Ammon's horn (tissue), 1 donor: ENCODE results near the gene TWIST2.

Experiments
- DNase-seq: peaks from one replicate; pipeline ENCODE4 v3.0.0-alpha.2; 2016; ENCODE audit warnings: low spot score

The TWIST2 gene

DNA sequence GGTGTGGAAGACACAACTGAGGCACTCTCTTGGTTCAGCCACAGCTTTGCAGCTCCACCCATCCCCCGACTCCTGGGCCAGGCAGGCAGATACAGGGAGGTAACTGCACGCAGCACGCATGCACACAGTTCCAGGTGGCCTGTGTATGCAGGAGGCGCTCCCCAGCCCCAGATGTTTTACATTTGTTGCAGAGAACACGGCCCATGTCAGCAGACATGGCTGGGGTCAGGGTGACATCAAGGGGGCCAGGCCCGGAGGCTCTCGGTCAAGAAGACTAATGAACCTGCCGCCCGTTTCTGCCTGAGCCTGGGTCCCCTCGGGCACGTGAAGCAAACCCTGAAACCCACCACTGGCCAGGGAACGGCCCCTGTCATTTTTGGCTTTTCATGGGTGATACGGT is 57.3 kb downstream of the TWIST2 start:
- no peak for DNase-seq

GRCh38 chr2:238905644-238906043 is 57.8 kb downstream of the TWIST2 start:
- DNase-seq, result no peak

DNA sequence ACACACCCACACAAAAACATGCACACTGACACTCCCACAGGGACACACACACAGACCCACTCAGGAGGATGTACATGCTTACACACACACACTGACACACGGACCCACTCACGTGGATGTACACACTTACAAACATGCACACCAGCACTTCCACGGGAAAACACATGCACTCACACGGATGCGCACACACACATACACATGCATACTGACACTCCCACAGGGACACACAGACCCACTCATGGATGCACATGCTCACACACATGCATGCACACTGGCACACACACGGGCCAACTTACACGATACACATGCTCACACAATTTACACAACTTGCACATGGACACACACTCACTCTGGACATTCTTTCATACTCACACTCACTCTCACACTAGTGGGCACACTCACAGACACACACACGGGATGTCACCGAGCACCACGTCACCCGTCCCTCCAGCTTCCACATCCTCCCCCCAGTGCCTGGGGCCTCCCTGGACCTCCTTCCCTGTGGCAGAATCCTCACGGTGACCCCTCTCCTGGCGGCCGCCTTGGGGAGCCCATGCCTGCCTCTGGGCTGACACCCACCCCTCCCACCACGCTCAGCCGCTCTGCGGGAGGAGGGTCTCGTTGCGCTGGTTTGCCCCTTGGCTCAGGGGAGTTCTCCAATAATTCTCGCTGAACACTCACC is 58.5 kb downstream of the TWIST2 start:
- no peak for DNase-seq

- no peak for DNase-seq
Measured at GRCh38 chr2:238906936-238907716, 59.2 kb downstream of the TWIST2 start.

- no peak for DNase-seq
Measured at GRCh38 chr2:238907717-238908173, 59.9 kb downstream of the TWIST2 start.

DNA sequence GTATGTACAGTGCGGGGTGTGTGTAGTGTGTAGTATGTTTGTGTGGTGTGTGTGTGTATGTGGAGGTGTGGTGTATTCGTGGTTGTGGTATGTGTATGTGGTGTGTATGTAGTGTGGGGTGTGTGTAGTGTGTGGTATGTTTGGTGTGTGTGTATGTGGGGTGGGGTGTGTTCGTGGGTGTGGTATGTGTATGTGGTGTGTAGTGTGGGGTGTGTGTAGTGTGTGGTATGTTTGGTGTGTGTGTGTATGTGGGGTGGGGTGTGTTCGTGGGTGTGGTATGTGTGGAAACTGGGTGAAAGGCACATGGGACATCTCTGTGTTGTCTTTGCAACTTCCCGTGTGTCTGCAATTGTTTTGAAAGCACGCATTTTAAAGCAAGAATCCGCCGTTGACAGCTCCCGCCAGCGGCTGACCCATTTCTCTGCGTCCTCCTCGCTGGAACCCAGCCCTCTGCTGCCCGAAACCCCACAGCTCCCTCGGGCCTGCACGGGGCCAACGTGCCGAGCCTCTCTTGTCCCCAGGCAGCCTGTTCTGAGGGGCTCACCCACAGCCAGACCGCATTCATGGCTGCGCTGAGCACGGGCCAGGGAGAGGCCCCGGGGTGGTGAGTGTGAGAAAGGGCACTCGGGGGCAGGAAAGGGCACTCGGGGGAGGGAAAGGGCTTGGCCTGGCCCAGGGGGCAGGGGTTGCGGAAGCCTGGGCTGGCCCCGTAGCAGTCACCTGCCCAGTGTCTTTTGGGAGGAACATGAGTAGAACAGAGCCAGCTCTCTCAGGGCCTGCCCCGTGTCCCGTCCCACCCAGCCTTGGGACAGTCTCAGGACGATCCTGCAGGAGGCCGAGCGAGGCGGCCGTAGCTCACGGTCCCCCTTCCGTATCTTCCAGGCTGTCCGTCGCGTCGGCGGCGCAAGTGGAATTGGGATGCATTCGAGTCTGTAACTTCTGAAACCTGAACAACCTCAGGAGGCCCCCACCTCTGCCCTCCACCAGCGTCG is 61.4 kb downstream of the TWIST2 start:
- no peak for DNase-seq

GRCh38 chr2:238910751-238911351 is 63.0 kb downstream of the TWIST2 start:
- DNase-seq, result no peak

GRCh38 chr2:238911376-238912227 is 63.7 kb downstream of the TWIST2 start:
- no peak for DNase-seq

- DNase-seq, result no peak
Measured at GRCh38 chr2:238912228-238912915, 64.5 kb downstream of the TWIST2 start.

GRCh38 chr2:238912916-238913875 is 65.3 kb downstream of the TWIST2 start:
- no peak for DNase-seq

DNA sequence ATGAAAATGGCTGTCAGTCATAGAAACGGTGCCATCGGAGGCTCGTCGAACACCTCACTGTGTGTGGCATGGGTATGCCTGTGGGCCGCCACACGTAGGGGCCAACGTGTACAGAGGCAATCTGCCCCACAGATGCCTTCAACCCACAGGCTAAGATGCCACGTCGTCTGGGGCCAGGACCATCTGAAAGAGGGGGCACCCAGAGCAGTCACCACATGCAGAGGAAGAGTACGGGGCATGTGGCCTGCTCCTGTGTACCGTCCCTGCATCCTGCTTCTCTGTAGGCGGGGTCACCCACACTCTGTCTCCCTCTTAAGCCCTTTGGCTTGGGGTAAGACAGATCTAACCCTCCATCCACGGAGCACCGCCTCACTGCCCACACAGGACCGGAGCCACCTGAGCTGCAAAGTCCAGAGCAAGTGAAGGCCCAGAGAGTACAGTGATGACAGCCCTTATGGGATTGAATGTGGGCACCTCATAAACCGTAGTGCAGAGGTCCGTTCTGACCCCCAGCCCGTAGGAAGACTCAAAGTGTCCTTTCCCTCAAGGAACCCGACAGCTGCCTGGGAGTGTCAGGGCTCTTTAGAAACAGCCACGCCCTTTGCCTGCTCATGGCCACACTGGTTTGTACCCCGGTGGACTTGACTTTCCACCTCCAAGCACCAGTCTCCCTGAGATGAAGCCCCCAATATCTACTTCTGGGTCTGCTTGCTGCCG is 66.2 kb downstream of the TWIST2 start:
- DNase-seq, result no peak

- no peak for DNase-seq
Measured at GRCh38 chr2:238914648-238915015, 66.7 kb downstream of the TWIST2 start.

GRCh38 chr2:238915196-238915595 is 67.3 kb downstream of the TWIST2 start:
- DNase-seq, result no peak

DNA sequence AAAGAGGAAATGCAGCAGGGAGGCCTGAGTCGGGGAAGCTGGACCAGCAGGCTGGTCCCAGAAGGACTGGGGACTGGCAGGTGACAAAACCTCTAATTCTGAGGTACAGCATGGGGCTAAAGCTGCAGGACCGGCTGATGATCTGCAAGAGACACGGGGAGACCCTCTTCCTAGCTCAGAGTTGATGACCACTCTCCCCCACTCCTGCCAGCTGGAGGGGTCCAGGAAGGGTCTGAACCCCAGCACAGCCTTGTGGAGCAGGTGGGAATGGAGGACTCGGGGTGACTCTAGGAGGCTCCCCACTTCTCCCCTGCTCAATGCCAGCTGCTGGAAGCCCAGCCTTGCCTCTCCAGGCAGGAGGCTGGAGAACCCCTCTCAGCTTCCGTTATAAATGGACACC is 67.7 kb downstream of the TWIST2 start:
- no peak for DNase-seq

DNA sequence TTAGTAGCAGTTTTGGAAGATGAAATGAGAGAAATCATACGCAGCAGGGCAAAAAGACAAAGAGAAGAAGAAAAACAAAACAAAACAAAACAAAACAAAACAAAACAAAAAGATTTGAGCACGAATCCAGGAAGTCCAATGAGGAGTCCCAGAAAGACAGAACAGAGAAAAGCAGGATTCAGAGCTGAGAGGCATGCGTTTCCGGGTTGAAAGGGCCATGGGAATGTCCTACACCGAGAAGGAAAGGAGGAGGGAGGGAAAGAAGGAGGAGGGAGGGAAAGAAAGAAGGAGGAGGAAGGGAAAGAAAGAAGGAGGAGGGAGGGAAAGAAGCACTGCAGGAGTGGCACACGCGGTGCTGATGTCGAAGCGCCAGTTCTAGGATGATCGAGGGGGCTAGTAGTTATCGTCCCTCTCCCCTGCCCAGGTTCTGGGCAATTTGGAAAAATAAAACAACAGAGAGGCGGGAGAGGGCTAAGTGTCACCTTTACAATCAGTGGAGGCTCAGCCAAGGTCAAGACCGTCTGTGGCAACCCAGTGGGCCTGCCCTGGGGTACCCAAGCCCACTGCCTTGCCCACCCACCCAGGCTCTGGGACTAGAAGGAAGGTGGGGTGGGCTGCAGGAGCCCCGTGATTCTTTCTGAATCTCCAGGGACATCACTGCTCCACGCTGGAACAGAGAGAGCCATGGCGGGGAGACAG is 68.4 kb downstream of the TWIST2 start:
- DNase-seq, result no peak

DNA sequence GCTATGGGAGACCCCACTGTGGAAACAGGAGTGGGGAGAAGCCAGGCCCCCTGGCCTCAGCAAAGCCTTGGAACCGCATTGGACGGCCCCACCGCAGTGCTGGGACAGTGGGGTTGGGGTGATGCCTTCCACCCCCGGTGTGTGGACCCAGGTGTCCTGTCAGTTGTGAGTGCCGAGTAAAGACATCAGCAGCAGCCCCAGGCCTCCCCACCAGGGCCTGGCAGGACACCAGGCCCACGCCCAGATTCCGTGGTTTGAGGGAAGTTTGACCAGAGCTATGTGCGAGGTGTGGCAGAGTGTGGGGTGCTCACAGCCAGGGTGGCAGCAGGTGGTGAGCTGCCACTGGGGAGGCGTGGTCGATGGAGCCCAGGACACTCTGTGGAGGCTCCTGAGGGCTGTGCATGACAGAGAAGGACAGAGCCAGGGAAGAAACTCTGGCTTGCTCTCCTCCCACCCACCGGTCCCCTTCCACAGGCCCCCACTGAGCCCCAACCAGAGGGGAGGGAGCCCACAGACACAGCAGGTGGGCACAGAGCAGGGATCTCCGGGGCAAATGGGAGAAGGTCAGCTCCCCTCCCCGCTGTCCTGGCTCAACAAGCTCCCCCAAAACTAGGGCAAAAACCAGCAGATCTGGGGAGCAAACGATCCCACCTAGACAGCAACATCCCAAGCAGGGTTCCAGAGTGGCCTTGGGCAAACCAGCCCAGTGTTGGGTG is 69.1 kb downstream of the TWIST2 start:
- DNase-seq, result no peak

- DNase-seq, result no peak
Measured at GRCh38 chr2:238919307-238919706, 71.4 kb downstream of the TWIST2 start.
